Body of pancreas (tissue), 4 donors: Measurements from ENCODE around the gene PROZ. TPM values are rescaled to one million over a fixed set of nuclear protein-coding genes. Genes with fewer than 3 reads are reported as not detected.
A peak's percentile ranks its signal among the peaks of the same experiment; 100 is the strongest.

Source experiments
- ATAC-seq: fragments of 150-250 bp; one replicate; pipeline ENCODE4 v1.9.1; 2016
- DNase-seq, 4 donors: peaks; one replicate each; pipeline ENCODE4 v3.0.0-alpha.2; 2019
- H3K27ac ChIP-seq, 4 donors: fragments of 200-600 bp; sonication (generic); 1 replicate in 3 of 4; 2 replicates in 1 of 4; pipeline versions ENCODE4 v1.5.1 to v1.6.1; 2016 to 2019; ENCODE audit warnings: mild to moderate bottlenecking in 1 of 4, mixed read lengths in 1 of 4, moderate library complexity in 1 of 4
- H3K27me3 ChIP-seq, 2 donors: fragments of 200-600 bp; sonication (generic); one replicate each; pipeline ENCODE4 v1.6.0; 2016; ENCODE audit warnings: mild to moderate bottlenecking in 1 of 2
- H3K36me3 ChIP-seq, 2 donors: fragments of 200-600 bp; sonication (generic); replicated peaks in 1 of 2; 2 replicates each; pipeline ENCODE4 v1.5.1; 2016; ENCODE audit warnings: low read depth in 2 of 2; ENCODE audit not compliant: insufficient read depth in 1 of 2
- H3K4me1 ChIP-seq: fragments of 200-600 bp; sonication (generic); one replicate; pipeline ENCODE4 v1.6.0; 2016
- H3K4me3 ChIP-seq, 2 donors: fragments of 200-600 bp; sonication (generic); 1 replicate in 1 of 2; 2 replicates in 1 of 2; pipeline ENCODE4 v1.5.1; 2016 to 2019
- H3K9me3 ChIP-seq, 3 donors: fragments of 200-600 bp; sonication (generic); 1 replicate in 2 of 3; 2 replicates in 1 of 3; pipeline ENCODE4 v1.5.1; 2016
- CTCF ChIP-seq, 7 experiments: fragments of 450-650 bp in 4 of 7; fragments of 200-600 bp in 3 of 7; sonication (generic) in 3 of 7; IDR thresholded peaks; one replicate each; pipeline ENCODE4 v1.5.1; 2016 to 2019; ENCODE audit warnings: antibody characterized with exemption in 7 of 7
- POLR2A ChIP-seq, 3 donors: fragments of 450-650 bp; IDR thresholded peaks; one replicate each; pipeline ENCODE4 v1.6.1; 2016; ENCODE audit warnings: antibody characterized with exemption in 3 of 3, mild to moderate bottlenecking in 2 of 3
- WGBS, 2 donors: methylation state at CpG; one replicate each; pipeline ENCODE4 v1.1.5; 2017; 5-methylcytosine and 5-hydroxymethylcytosine counted together
- intact Hi-C: fragments of 100-400 bp; cut with DNase I; formaldehyde crosslinking; loops from one replicate; pipeline ENCODE4 v1.15.1; 2023
- small RNA-seq: library from RNA; depleted of rRNA; stranded (forward); fragments of <200 nt; gene quantifications from one replicate; pipeline ENCODE3, GENCODE V24; 2016
- total RNA-seq, 2 donors: library from RNA; depleted of rRNA; stranded (reverse); fragments of >200 nt; gene quantifications; one replicate each; pipeline ENCODE4 v1.1.0, GENCODE V29; 2016

The PROZ gene
- total RNA-seq, 2 donors from 2014 or later = not detected

DNA sequence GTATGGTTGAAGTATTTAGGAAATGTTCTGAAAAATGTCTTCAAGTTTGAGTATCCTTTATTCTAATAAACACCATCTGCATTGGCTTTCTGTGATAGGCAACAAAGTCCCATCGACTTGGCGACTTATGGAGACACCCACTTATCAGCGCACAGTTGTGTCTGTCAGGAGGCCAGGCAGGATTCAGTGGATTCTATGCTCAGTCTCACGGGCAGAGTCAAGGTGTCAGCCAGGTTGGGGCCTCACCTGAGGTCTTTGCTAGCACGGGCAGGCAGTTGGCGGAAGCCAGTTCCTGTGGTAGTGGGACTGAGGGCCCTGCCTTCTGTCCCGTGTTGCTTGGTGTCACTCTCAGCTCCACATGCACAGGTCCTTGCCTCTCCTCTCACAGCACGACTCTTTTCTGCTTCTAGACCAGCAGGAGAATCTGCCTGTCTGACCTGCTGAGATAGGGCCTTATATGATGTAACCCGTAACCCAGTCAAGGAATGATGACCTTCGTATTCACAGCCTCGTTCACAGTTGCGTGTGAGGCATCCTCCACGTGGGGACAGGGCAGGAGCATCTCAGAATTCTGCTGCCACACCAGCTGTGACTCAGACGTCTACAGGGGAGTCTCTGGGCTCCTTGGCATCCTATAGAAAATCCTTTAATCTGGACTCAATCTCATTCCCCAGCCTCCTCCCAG lies 61.0 kb downstream of the PROZ start:
- Histone ChIP-seq H3K9me3 (no peaks in the 10 kb centered on the region), H3K27me3 (no peaks in the 10 kb centered on the region), H3K4me3 (no peak overlapping the region), H3K4me1 (peaks cover 36% of the 10 kb centered on the region), H3K27ac (no peak overlapping the region), H3K36me3 (peaks cover 0 to 2% of the 10 kb centered on the region in 2 donors)
- ATAC-seq = no peak
- 84 to 86% methylated on average over 13 to 14 of the region's 14 CpGs for WGBS, 2 donors
- no peak for DNase-seq
- intact Hi-C loops = no loop called here
- no peak for TF ChIP-seq POLR2A (IDR thresholded peaks at IDR 0.05)
- TF ChIP-seq CTCF (IDR thresholded peaks at IDR 0.05) = no peak

- DNase-seq = peak; percentile 29 to 39 (median 32)
- peaks cover 29% of the 10 kb centered on the region for H3K4me1 ChIP-seq
- H3K36me3 ChIP-seq = peaks cover 0 to 2% of the 10 kb centered on the region in 2 donors
- no peaks in the 10 kb centered on the region for H3K9me3 ChIP-seq
- TF ChIP-seq CTCF (IDR thresholded peaks at IDR 0.05) (no peak), POLR2A (IDR thresholded peaks at IDR 0.05) (no peak)
- WGBS, 2 donors = 56 to 62% methylated on average over 13 of the region's 13 CpGs
- H3K27me3 ChIP-seq = no peaks in the 10 kb centered on the region
- intact Hi-C loops = no loop called here
- no peak overlapping the region for H3K27ac ChIP-seq
- no peak for ATAC-seq
- H3K4me3 ChIP-seq = no peak overlapping the region
Measured at GRCh38 chr13:113220141-113220598, 61.7 kb downstream of the PROZ start.

DNA sequence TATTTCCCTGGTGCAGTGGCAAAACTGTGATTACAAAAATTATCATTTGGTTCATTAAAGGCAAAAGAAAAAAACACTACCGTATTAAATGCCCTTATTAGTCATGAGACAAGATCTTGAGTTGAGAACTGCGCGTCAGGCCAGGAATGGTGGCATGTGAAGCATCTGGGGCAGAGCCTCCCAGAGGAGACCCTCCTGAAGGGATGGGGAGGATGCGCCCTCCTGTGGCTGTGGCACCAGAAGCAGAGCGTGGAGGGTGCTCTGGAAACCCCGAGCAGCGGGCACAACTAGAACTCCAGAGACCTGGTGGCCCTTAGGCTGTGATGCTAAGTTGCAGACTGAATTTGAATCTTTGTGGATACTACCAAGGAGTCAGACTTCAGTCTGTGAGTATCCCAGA lies 62.4 kb downstream of the PROZ start:
- WGBS, 2 donors = 95 to 97% methylated on average over 7 of the region's 7 CpGs
- intact Hi-C loops = no loop called here
- TF ChIP-seq CTCF (IDR thresholded peaks at IDR 0.05) = no peak
- no peak for TF ChIP-seq POLR2A (IDR thresholded peaks at IDR 0.05)
- Histone ChIP-seq H3K4me3 (no peak overlapping the region), H3K27me3 (no peaks in the 10 kb centered on the region), H3K9me3 (no peaks in the 10 kb centered on the region), H3K27ac (no peak overlapping the region), H3K4me1 (peaks cover 22% of the 10 kb centered on the region), H3K36me3 (peaks cover 0 to 2% of the 10 kb centered on the region in 2 donors)
- no peak for ATAC-seq
- DNase-seq = no peak

Small RNAs within 50 kb of the gene (small RNA-seq; reads per million reads assigned to genes)
- gene AL137002.1 = not detected

Other genes with a start within 250 kb of the PROZ start
- gene MCF2L, start 189.4 kb upstream of the PROZ start, total RNA-seq = 10 to 100 TPM; 37.4 to 74.8 TPM
- not detected for gene F7, start 52.9 kb upstream of the PROZ start, total RNA-seq
- 1 to 10 TPM; 2.3 to 6.7 TPM for gene F10, start 35.8 kb upstream of the PROZ start, total RNA-seq
- gene PCID2, start 50.0 kb downstream of the PROZ start, total RNA-seq = 10 to 100 TPM; 23.7 to 33.7 TPM
- 10 to 100 TPM; 44.4 to 62.3 TPM for gene CUL4A, start 51.0 kb downstream of the PROZ start, total RNA-seq
- 10 to 100 TPM; 68.5 to 92.6 TPM for gene LAMP1, start 138.6 kb downstream of the PROZ start, total RNA-seq
- gene GRTP1, start 205.5 kb downstream of the PROZ start, total RNA-seq = 1 to 10 TPM; 7.3 to 8.9 TPM